HEK293T (cell line): Measurements from ENCODE around the gene SPAG7.

Source experiments
- FOXK2 ChIP-seq: fragments of 450-650 bp; IDR thresholded peaks from 2 replicates; pipeline ENCODE4 v1.6.1; 2016; ENCODE audit warnings: mild to moderate bottlenecking
- L3MBTL2 ChIP-seq: fragments of 450-650 bp; conservative IDR thresholded peaks from 2 replicates; pipeline ENCODE4 v1.6.1; 2016; ENCODE audit warnings: mild to moderate bottlenecking
- TARDBP ChIP-seq: fragments of 450-650 bp; IDR thresholded peaks from 2 replicates; pipeline ENCODE4 v1.6.1; 2016

GRCh38 chr17:4947010-4947410, 20.6 kb downstream of the SPAG7 start:
- TF ChIP-seq FOXK2: no peak
- no peak for TF ChIP-seq L3MBTL2
- no peak for TF ChIP-seq TARDBP
